ENCODE data around the gene EMILIN3.

EMILIN3 gene

GRCh38 chr20:41320441-41320840, 46.2 kb downstream of the EMILIN3 start:
- Histone ChIP-seq H2AFZ (no peak overlapping the region), H3K4me3 (ENCODE audit: low read depth, low read length) (no peak overlapping the region), H3K4me1 (peaks cover 11% of the 10 kb centered on the region), H3K4me2 (ENCODE audit: low read length) (no peak overlapping the region), H3K27me3 (ENCODE audit: control insufficient read depth, insufficient read depth, low read length) (no peaks in the 10 kb centered on the region), H3K36me3 (ENCODE audit: control insufficient read depth, insufficient read depth, low read length) (no peaks in the 10 kb centered on the region), H3K9ac (no peak overlapping the region), H3K9me3 (ENCODE audit: control insufficient read depth, low read length) (no peaks in the 10 kb centered on the region), H3K27ac (no peak overlapping the region), H3K79me2 (no peaks in the 10 kb centered on the region)
- no peak for TF ChIP-seq CTCF (IDR thresholded peaks at IDR 0.05)

GRCh38 chr20:41318271-41318649, 48.4 kb downstream of the EMILIN3 start:
- H3K27me3 ChIP-seq (ENCODE audit: control insufficient read depth, insufficient read depth, low read length) = no peaks in the 10 kb centered on the region
- H3K4me1 ChIP-seq = peaks cover 12% of the 10 kb centered on the region
- H3K9me3 ChIP-seq (ENCODE audit: control insufficient read depth, low read length) = no peaks in the 10 kb centered on the region
- no peaks in the 10 kb centered on the region for H3K36me3 ChIP-seq (ENCODE audit: control insufficient read depth, insufficient read depth, low read length)
- no peaks in the 10 kb centered on the region for H3K79me2 ChIP-seq
- H3K9ac ChIP-seq = no peak overlapping the region
- peak overlapping the region; percentile 57 for H3K4me2 ChIP-seq (ENCODE audit: low read length)
- peak overlapping the region; percentile 45 for H3K4me3 ChIP-seq (ENCODE audit: low read depth, low read length)
- peak overlapping the region; percentile 95 for H2AFZ ChIP-seq
- peak overlapping the region; percentile 63 for H3K27ac ChIP-seq
- no peak for TF ChIP-seq CTCF (IDR thresholded peaks at IDR 0.05)

GRCh38 chr20:41317546-41318270, 48.9 kb downstream of the EMILIN3 start, which contains the start of gene ZHX3:
TSS of gene ZHX3 (minus strand) at chr20:41317731. CDS start at chr20:41204916, 112,815 bp downstream.
- no peaks in the 10 kb centered on the region for H3K9me3 ChIP-seq (ENCODE audit: control insufficient read depth, low read length)
- peak; percentile 5 for TF ChIP-seq CTCF (IDR thresholded peaks at IDR 0.05)
- peak within 1 kb of the TSS; percentile 95 for H2AFZ ChIP-seq
- H3K79me2 ChIP-seq = peaks cover 1% of the 10 kb centered on the region
- no peaks in the 10 kb centered on the region for H3K36me3 ChIP-seq (ENCODE audit: control insufficient read depth, insufficient read depth, low read length)
- no peaks in the 10 kb centered on the region for H3K27me3 ChIP-seq (ENCODE audit: control insufficient read depth, insufficient read depth, low read length)
- peaks cover 17% of the 10 kb centered on the region for H3K4me1 ChIP-seq
- H3K4me3 ChIP-seq (ENCODE audit: low read depth, low read length) = peak within 1 kb of the TSS; percentile 70
- H3K4me2 ChIP-seq (ENCODE audit: low read length) = peak within 1 kb of the TSS; percentile 90
- H3K9ac ChIP-seq = peak within 1 kb of the TSS; percentile 43
- peak within 1 kb of the TSS; percentile 63 for H3K27ac ChIP-seq

GRCh38 chr20:41316602-41317545, 49.7 kb downstream of the EMILIN3 start:
- Histone ChIP-seq H3K79me2 (peaks cover 9% of the 10 kb centered on the region), H3K27me3 (ENCODE audit: control insufficient read depth, insufficient read depth, low read length) (no peaks in the 10 kb centered on the region), H3K27ac (peak overlapping the region; percentile 48), H3K9ac (peak overlapping the region; percentile 43), H3K9me3 (ENCODE audit: control insufficient read depth, low read length) (no peaks in the 10 kb centered on the region), H2AFZ (peak overlapping the region; percentile 72), H3K4me2 (ENCODE audit: low read length) (peak overlapping the region; percentile 90), H3K4me1 (peaks cover 17% of the 10 kb centered on the region), H3K36me3 (ENCODE audit: control insufficient read depth, insufficient read depth, low read length) (no peaks in the 10 kb centered on the region), H3K4me3 (ENCODE audit: low read depth, low read length) (peak overlapping the region; percentile 70)
- no peak for TF ChIP-seq CTCF (IDR thresholded peaks at IDR 0.05)

All from parathyroid adenoma (tissue), 2 donors.